Astrocyte (in vitro differentiated cells and primary cell): ENCODE measurements around the gene ZFHX3. TPM values are rescaled to one million over a fixed set of nuclear protein-coding genes. Genes with fewer than 3 reads are reported as not detected.
"Not testable (repeated sequence)": the region's sequence is repeated elsewhere in the genome, so short reads cannot be mapped to it uniquely, and the experiment has no call there.

Experiments
- DNase-seq: peaks from one replicate; pipeline ENCODE4 v3.0.0-alpha.2; 2010; ENCODE audit warnings: low read depth
- FAIRE-seq: peaks from 2 replicates; lab custom pipeline; 2011; peaks lifted over from hg19 to GRCh38; lab: Jason Lieb, UNC
- H2AFZ ChIP-seq: 2 replicates; pipeline ENCODE4 v1.6.0; 2012; ENCODE audit warnings: low read depth, low read length, inconsistent platforms
- H3K27ac ChIP-seq: 2 replicates; pipeline ENCODE4 v1.5.1; 2011; ENCODE audit warnings: low read depth, low read length, inconsistent platforms
- H3K27me3 ChIP-seq: 2 replicates; pipeline ENCODE4 v1.6.0; 2011; ENCODE audit warnings: low read length, inconsistent platforms; ENCODE audit not compliant: insufficient read depth
- H3K36me3 ChIP-seq: 2 replicates; pipeline ENCODE4 v1.5.1; 2011; ENCODE audit warnings: low read length, inconsistent platforms; ENCODE audit not compliant: insufficient read depth
- H3K4me1 ChIP-seq: 2 replicates; pipeline ENCODE4 v1.5.1; 2011; ENCODE audit warnings: low read length, inconsistent platforms; ENCODE audit not compliant: insufficient read depth
- H3K4me2 ChIP-seq: 2 replicates; pipeline ENCODE4 v1.6.0; 2012; ENCODE audit warnings: low read length, inconsistent platforms
- H3K4me3 ChIP-seq: 2 replicates; pipeline ENCODE4 v1.5.1; 2011; ENCODE audit warnings: low read depth, mild to moderate bottlenecking, low read length, inconsistent platforms; ENCODE audit not compliant: insufficient read depth
- H3K79me2 ChIP-seq: 2 replicates; pipeline ENCODE4 v1.6.0; 2012; ENCODE audit warnings: mild to moderate bottlenecking, low read length, inconsistent platforms; ENCODE audit not compliant: insufficient read depth
- H3K9ac ChIP-seq: 2 replicates; pipeline ENCODE4 v1.6.0; 2012; ENCODE audit warnings: mild to moderate bottlenecking, low read length, inconsistent platforms
- H3K9me3 ChIP-seq: 2 replicates; pipeline ENCODE4 v1.5.1; 2012; ENCODE audit warnings: low read depth, mild to moderate bottlenecking, low read length, inconsistent platforms; ENCODE audit not compliant: insufficient read depth
- H4K20me1 ChIP-seq: 2 replicates; pipeline ENCODE4 v1.6.0; 2012; ENCODE audit warnings: low read length, inconsistent platforms; ENCODE audit not compliant: insufficient read depth
- H3K27ac Mint-ChIP-seq: one replicate; pipeline ENCODE4 v1.8.0; 2021; ENCODE audit warnings: mild to moderate bottlenecking, mixed read lengths; ENCODE audit not compliant: unreplicated experiment
- H3K27me3 Mint-ChIP-seq: one replicate; pipeline ENCODE4 v1.8.0; 2021; ENCODE audit warnings: low read depth, mixed read lengths; ENCODE audit not compliant: unreplicated experiment
- H3K36me3 Mint-ChIP-seq: one replicate; pipeline ENCODE4 v1.8.0; 2021; ENCODE audit warnings: low read depth, mixed read lengths; ENCODE audit not compliant: unreplicated experiment
- H3K4me1 Mint-ChIP-seq: one replicate; pipeline ENCODE4 v1.8.0; 2021; ENCODE audit warnings: low read depth, mixed read lengths; ENCODE audit not compliant: unreplicated experiment
- H3K4me3 Mint-ChIP-seq: one replicate; pipeline ENCODE4 v1.8.0; 2021; ENCODE audit warnings: mild to moderate bottlenecking, moderate library complexity, mixed read lengths; ENCODE audit not compliant: unreplicated experiment
- H3K9me3 Mint-ChIP-seq: one replicate; pipeline ENCODE4 v1.8.0; 2021; ENCODE audit warnings: mild to moderate bottlenecking, mixed read lengths; ENCODE audit not compliant: unreplicated experiment
- EZH2 ChIP-seq: IDR thresholded peaks from 2 replicates; pipeline ENCODE4 v1.6.1; 2012; ENCODE audit warnings: mild to moderate bottlenecking, low read length, inconsistent platforms; ENCODE audit not compliant: insufficient read depth
- total RNA-seq: library from RNA; stranded (reverse); gene quantifications from 2 replicates; pipeline ENCODE4 v1.2.1, GENCODE V29; 2021
- TF ChIP-seq, protein P1 (sequence below): IDR thresholded peaks from 2 replicates; pipeline ENCODE4 v1.5.1; 2011; ENCODE audit warnings: low read depth, mild to moderate bottlenecking, inconsistent platforms, low read length, moderate library complexity; ENCODE audit not compliant: insufficient read depth

ZFHX3 gene
- total RNA-seq, 1 donor from 2014 or later = 19.7 TPM

DNA sequence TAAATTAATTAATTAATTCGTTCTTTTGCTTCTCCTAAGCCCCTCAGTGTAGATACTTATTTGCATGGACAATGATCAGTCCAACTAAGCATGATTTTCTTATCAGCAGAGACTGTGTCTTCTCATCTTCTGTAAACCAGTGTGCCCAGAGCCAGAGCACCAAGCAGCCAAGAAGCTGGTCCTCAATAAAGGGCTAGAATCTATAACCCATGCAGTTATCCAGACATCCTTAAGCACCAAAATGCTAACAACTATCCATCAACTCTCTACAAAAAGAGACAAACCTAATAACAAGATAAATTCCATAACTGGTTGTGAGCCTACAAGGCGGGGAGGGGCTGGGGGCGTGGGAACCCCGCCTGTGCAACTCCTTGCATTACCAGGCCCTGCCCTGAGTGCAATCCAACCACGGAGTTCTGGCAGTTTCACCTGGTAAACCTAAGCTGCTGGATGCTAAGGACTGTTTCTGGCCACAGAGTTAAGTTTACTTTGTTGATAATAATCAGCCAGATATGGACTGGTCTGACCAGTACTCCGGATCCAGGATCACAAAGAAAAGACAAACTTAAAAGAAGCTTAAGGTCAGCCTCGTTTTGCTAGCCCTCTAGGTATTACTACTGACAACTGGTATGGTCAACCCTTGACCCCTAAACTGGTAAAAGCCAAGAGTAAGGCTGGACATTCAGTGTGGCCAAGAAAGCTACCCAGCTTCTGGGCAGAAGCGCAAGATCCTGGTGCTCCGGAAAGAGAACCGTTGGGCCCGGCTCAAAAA lies 51.5 kb downstream of the ZFHX3 start:
- TF ChIP-seq, protein P1, sequence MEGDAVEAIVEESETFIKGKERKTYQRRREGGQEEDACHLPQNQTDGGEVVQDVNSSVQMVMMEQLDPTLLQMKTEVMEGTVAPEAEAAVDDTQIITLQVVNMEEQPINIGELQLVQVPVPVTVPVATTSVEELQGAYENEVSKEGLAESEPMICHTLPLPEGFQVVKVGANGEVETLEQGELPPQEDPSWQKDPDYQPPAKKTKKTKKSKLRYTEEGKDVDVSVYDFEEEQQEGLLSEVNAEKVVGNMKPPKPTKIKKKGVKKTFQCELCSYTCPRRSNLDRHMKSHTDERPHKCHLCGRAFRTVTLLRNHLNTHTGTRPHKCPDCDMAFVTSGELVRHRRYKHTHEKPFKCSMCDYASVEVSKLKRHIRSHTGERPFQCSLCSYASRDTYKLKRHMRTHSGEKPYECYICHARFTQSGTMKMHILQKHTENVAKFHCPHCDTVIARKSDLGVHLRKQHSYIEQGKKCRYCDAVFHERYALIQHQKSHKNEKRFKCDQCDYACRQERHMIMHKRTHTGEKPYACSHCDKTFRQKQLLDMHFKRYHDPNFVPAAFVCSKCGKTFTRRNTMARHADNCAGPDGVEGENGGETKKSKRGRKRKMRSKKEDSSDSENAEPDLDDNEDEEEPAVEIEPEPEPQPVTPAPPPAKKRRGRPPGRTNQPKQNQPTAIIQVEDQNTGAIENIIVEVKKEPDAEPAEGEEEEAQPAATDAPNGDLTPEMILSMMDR = no peak
- TF ChIP-seq EZH2 = no peak
- H2AFZ ChIP-seq = no peak overlapping the region
- no peak overlapping the region for H3K4me3 Mint-ChIP-seq
- peaks cover 14% of the 10 kb centered on the region for H3K4me1 Mint-ChIP-seq
- peaks cover 14% of the 10 kb centered on the region for H3K36me3 Mint-ChIP-seq
- H3K27me3 Mint-ChIP-seq = no peaks in the 10 kb centered on the region
- peaks cover 2% of the 10 kb centered on the region for H3K9me3 ChIP-seq
- H3K36me3 ChIP-seq = no peaks in the 10 kb centered on the region
- peaks cover 7% of the 10 kb centered on the region for H3K9me3 Mint-ChIP-seq
- H3K27me3 ChIP-seq = no peaks in the 10 kb centered on the region
- FAIRE-seq (no peak), DNase-seq (no peak)
- H3K4me3 ChIP-seq = no peak overlapping the region
- H3K4me2 ChIP-seq = no peak overlapping the region
- peaks cover 67% of the 10 kb centered on the region for H4K20me1 ChIP-seq
- peaks cover 96% of the 10 kb centered on the region for H3K79me2 ChIP-seq
- H3K27ac Mint-ChIP-seq = no peak overlapping the region
- H3K4me1 ChIP-seq = peaks cover 20% of the 10 kb centered on the region
- no peak overlapping the region for H3K9ac ChIP-seq
- no peak overlapping the region for H3K27ac ChIP-seq

DNA sequence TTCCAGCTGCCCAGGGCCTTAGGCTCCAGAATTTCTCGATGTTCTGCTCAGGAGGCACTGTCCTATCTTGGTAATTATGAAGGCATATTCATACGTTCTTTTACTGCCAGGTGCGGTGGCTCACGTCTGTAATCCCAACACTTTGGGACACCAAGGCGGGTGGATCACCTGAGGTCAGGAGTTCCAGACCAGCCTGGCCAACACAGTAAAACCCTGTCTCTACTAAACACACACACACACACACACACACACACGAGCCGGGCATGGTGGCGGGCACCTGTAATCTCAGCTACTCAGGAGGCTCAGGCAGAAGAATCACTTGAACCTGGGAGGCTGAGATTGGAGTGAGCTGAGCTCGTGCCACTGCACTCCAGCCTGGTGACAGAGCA lies 52.1 kb downstream of the ZFHX3 start:
- H3K4me1 ChIP-seq = peaks cover 26% of the 10 kb centered on the region
- not testable (repeated sequence) for H3K9ac ChIP-seq, H3K9me3 ChIP-seq, H3K4me3 ChIP-seq, H3K27ac ChIP-seq, H3K27me3 ChIP-seq, H3K4me2 ChIP-seq, H3K36me3 Mint-ChIP-seq, H3K9me3 Mint-ChIP-seq, FAIRE-seq, DNase-seq, H3K27me3 Mint-ChIP-seq, H2AFZ ChIP-seq, H3K36me3 ChIP-seq, H3K27ac Mint-ChIP-seq, H3K4me3 Mint-ChIP-seq
- H3K79me2 ChIP-seq = peaks cover 95% of the 10 kb centered on the region
- H3K4me1 Mint-ChIP-seq = peaks cover 17% of the 10 kb centered on the region
- peaks cover 62% of the 10 kb centered on the region for H4K20me1 ChIP-seq

DNA sequence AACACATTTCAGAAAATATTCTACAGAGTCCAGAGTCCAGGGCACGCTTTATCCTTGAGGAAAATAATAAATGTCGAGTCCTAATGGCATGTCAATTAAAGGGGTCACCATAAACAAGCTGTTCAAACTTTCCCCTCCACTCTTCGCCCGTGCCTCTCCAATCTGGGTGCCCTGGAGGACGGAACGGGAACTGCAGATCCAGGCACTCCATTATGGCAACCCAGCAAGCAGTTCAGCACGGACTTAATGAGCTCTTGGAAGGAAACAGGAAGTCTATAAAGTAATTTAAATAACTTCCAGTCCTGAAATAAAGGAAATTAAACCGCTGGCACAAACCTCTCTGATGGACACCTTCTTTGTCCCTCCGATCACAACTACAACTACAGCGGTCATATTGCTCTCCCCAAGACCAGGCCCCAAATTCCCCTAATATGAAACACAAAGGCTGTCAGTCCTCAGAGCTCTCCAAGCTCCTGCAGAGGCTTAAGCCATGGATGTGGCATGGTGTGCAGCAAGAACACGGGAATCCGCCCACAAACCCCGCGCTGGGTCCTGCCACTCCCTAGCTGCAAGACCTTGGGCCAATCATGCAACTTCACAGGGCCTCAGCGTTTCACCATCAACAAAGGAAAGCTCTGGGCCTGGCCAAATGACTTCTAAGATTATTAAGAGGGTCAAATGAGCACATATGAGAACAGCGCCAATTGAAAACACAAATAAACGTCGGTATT lies 52.6 kb downstream of the ZFHX3 start:
- H3K27me3 Mint-ChIP-seq = no peaks in the 10 kb centered on the region
- Histone ChIP-seq H3K4me2 (no peak overlapping the region), H3K36me3 (no peaks in the 10 kb centered on the region), H3K9ac (no peak overlapping the region), H2AFZ (no peak overlapping the region), H4K20me1 (peaks cover 56% of the 10 kb centered on the region), H3K27ac (no peak overlapping the region), H3K79me2 (peaks cover 93% of the 10 kb centered on the region), H3K27me3 (no peaks in the 10 kb centered on the region), H3K9me3 (no peaks in the 10 kb centered on the region), H3K4me1 (peaks cover 27% of the 10 kb centered on the region), H3K4me3 (no peak overlapping the region)
- DNase-seq = no peak
- H3K4me1 Mint-ChIP-seq = peaks cover 19% of the 10 kb centered on the region
- H3K4me3 Mint-ChIP-seq = no peak overlapping the region
- no peaks in the 10 kb centered on the region for H3K9me3 Mint-ChIP-seq
- no peak for TF ChIP-seq EZH2
- TF ChIP-seq, protein P1 = peak; percentile 39
- peak overlapping the region; percentile 26 for H3K27ac Mint-ChIP-seq
- peaks cover 2% of the 10 kb centered on the region for H3K36me3 Mint-ChIP-seq
- FAIRE-seq = no peak
